Ramos (cell line): ENCODE measurements around the gene LIME1.

Experiments
- in situ Hi-C: fragments of 300-500 bp; cut with MboI; formaldehyde crosslinking; loops from one replicate; pipeline ENCODE4 v1.14.3; 2022; ENCODE audit warnings: low sequenced_read_pairs; ENCODE audit not compliant: unreplicated experiment

Gene LIME1

DNA sequence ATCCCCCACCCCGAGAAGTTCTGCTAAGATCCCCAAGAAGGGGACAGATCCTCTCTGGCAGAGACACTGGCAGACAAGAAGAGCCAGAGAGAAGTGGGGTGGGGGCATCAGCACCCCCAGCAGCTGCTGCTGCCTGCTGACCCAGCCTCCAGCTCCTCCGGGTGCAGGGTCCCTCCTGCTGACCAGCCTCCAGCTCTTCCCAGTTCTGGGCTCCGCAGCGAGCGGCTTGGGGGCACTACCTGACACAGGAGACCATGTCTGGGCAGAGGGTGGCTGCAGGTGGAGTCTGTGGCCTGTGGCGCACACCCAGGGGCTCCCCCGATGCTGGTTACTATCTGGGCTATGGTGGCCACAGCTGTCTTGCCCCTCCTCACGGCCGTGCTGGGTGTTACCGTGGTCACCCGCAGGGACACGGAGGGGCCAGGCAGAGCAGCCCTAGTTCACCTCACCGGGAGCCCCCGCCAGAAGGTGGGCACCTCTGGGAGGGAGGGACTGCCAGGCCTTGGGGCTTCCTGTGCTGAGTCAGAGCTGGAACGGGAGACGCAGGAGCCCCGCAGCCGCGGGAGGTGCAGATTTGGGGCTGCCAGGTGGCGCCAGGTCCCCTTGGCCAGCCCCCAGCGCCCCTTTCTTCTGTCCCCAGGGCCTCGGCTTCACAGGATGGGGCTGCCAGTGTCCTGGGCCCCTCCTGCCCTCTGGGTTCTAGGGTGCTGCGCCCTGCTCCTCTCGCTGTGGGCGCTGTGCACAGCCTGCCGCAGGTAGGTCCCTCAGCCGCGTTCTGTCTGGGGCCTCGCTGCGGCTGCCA lies 630 bp downstream of the LIME1 start:
- in situ Hi-C loops: no loop called here

DNA sequence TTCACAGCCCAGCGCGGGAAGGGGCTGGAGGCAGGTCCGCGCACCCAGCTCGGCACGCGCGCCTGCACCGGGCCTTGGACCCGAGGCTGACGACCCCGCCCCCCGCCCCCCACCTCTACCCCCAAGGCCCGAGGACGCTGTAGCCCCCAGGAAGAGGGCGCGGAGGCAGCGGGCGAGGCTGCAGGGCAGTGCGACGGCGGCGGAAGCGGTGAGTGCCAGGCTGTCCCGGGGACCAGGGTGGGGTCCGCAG lies 1.2 kb downstream of the LIME1 start:
- in situ Hi-C loops: no loop called here

DNA sequence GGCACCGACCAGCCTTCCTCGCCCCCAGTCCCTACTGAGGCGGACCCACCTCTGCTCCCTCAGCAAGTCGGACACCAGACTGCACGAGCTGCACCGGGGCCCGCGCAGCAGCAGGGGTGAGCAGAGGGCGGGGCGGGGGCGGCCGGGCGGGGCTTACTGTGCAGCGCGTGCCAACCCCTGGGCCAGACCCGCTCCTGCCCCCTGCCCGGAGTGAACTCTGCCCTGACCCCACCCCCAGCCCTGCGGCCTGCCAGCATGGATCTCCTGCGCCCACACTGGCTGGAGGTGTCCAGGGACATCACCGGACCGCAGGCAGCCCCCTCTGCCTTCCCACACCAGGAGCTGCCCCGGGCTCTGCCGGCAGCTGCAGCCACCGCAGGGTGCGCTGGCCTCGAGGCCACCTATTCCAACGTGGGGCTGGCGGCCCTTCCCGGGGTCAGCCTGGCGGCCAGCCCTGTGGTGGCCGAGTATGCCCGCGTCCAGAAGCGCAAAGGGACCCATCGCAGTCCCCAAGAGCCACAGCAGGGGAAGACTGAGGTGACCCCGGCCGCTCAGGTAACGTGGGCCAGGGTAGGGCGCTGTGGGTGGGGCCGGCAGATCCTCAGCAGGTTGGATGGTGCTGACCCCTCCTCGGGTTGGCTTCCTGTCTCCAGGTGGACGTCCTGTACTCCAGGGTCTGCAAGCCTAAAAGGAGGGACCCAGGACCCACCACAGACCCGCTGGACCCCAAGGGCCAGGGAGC lies 1.7 kb downstream of the LIME1 start:
- in situ Hi-C loops: no loop called here

DNA sequence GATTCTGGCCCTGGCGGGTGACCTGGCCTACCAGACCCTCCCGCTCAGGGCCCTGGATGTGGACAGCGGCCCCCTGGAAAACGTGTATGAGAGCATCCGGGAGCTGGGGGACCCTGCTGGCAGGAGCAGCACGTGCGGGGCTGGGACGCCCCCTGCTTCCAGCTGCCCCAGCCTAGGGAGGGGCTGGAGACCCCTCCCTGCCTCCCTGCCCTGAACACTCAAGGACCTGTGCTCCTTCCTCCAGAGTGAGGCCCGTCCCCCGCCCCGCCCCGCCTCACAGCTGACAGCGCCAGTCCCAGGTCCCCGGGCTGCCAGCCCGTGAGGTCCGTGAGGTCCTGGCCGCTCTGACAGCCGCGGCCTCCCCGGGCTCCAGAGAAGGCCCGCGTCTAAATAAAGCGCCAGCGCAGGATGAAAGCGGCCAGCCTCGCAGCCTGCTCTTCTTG lies 2.2 kb downstream of the LIME1 start:
- in situ Hi-C loops: no loop called here

DNA sequence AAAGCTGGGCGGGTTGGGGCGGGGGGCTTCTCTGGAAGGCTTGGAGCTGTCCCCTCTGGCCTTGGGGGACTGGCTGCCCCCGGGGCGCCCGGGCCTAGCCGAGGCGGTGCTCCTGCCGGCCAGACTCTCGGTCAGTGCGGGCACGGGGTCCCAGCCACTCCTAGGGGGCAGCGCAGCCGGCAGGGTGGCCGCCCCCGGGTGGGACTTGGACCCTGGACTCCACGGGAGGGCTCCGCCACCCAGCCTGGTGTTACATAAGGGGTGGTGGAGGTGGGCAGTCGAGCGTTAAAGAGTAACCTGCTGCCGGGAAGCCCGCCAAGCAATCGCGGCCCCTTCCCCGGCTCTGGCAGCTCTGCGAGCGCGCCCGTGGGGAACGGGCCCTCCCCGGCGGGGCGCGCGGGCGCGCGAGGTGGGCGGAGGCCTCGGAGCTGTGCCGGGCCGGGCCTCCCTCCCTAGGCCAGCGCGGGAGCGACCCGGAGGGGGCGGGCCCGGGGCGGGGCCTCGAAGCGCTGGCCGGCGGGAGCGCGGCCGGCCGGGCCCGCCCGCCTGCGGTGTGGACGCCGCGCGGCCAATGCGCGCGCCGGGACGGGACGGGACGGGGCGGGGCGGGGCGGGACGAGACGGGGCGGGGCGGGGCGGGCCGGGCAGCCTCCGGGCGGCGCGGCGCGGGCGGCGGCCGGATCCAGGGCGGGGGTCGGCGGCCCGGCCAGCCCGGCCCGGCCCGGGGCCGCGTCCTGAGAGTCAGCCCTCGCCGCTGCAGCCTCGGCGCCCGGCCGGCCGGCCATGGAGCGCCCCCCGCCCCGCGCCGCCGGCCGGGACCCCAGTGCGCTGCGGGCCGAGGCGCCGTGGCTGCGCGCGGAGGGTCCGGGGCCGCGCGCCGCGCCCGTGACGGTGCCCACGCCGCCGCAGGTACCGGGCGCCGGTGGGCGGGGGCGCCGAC lies 2.9 kb downstream of the LIME1 start, which contains the start of gene SLC2A4RG:
Gene SLC2A4RG, plus strand, starts transcription at position 647 of the 940 bp plus-strand sequence. Its CDS starts 137 bp downstream, at position 784.
- in situ Hi-C loops: no loop called here

DNA sequence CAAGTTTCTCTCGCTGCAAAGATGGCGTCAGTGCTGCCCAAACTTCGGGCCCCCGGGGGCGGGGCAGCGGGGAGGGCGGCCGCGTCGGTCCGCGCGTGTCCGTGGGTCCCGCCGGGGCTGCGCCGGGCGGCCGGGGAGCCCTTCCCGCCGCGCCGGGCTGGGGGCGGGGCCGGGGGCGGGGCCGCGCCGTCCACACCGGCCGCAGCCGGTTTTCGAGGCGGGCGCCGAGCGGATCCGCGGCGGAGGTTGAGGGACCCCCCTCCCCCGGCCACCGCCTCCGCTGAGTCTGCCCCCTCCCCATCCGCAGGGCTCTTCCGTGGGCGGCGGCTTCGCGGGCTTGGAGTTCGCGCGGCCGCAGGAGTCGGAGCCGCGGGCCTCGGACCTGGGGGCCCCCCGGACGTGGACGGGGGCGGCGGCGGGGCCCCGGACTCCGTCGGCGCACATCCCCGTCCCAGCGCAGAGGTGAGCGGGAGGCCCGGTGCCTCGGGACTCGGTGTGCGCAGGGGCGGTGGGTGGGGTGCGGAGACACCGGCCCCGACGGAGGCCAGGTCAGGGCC lies 3.7 kb downstream of the LIME1 start:
- in situ Hi-C loops: no loop called here

DNA sequence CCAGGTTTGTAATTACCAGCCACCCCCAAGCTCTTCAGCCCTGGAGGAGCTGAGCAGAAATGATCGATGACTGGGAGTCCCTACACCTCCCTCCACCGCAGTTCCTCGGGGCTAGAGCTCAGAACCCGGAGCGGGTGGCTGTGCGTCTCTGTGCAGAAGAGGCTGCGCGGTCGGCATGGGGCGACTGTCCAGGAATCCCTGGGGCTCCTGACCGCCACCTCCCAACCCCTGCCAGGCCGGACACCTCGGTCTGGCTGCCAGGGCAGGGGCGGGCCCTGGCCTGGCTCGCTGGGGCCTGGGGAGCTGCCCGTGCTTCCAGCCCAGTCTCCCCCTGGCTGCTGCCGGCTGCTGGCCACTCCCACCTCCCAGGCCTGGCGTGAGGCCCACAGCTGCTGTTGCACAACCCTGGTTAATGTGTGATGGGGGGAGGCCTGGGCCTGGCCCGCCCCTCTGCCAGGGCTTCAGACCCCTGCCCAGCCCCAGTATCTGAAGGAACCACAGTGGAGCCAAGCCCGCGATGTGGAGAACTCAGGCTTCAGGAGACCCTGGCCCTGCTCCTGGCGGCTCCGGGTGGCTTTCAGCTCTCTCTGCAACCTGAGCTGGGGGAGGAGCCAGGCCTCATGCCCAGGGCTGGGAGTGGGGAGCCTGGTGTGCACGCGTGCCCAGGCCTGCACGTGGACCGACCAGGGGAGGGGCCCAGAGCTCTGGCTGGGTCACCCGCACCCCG lies 4.3 kb downstream of the LIME1 start:
- in situ Hi-C loops: no loop called here

DNA sequence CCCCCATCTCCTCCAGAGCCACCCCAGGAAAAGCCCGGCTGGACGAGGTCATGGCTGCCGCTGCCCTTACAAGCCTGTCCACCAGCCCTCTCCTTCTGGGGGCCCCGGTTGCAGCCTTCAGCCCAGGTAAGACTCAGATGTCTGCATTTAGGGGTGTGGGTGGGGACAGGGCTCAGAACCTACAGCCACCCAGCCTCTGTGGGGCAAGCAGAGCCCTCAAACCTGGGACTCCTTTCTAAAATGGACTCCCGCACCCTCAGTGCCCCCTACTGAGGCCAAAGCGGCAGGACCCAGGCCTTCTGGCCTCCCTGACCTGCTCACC lies 4.9 kb downstream of the LIME1 start:
- in situ Hi-C loops: no loop called here

DNA sequence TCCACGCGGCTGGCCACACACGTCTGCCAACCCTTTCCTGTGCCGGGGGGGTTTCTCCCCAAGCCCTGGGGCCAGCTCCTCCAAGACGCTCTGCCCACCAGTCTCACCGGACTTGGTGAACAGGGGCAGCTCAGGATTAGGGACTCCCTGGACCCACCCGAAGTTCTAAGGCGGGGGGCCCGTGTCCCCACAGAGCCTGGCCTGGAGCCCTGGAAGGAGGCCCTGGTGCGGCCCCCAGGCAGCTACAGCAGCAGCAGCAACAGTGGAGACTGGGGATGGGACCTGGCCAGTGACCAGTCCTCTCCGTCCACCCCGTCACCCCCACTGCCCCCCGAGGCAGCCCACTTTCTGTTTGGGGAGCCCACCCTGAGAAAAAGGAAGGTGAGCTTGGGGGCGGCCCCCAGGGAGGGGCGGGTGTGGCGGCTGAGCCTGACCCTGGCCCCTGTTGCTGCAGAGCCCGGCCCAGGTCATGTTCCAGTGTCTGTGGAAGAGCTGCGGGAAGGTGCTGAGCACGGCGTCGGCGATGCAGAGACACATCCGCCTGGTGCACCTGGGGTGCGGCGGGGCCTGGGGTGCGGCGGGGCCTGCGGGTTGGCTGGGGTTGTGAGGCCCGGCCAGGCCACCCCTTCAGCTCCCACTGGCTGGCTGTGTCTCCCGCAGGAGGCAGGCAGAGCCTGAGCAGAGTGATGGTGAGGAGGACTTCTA lies 5.4 kb downstream of the LIME1 start:
- in situ Hi-C loops: no loop called here

DNA sequence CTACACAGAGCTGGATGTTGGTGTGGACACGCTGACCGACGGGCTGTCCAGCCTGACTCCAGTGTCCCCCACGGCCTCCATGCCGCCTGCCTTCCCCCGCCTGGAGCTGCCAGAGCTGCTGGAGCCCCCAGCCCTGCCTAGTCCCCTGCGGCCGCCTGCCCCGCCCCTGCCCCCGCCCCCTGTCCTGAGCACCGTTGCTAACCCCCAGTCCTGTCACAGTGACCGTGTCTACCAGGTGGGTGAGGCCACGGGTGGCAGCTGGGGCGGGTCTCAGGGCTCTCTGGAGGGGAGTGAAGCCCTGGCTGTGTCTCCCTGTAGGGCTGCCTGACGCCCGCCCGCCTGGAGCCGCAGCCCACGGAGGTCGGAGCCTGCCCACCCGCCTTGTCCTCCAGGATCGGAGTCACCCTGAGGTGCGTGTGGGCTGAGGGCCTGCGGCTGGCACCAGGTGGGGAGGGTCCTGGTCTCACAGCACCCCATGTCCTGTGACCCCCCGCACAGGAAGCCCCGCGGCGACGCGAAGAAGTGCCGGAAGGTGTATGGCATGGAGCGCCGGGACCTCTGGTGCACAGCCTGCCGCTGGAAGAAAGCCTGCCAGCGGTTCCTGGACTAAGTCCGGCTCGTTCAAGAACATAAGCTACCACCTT lies 6.0 kb downstream of the LIME1 start:
- in situ Hi-C loops: no loop called here

DNA sequence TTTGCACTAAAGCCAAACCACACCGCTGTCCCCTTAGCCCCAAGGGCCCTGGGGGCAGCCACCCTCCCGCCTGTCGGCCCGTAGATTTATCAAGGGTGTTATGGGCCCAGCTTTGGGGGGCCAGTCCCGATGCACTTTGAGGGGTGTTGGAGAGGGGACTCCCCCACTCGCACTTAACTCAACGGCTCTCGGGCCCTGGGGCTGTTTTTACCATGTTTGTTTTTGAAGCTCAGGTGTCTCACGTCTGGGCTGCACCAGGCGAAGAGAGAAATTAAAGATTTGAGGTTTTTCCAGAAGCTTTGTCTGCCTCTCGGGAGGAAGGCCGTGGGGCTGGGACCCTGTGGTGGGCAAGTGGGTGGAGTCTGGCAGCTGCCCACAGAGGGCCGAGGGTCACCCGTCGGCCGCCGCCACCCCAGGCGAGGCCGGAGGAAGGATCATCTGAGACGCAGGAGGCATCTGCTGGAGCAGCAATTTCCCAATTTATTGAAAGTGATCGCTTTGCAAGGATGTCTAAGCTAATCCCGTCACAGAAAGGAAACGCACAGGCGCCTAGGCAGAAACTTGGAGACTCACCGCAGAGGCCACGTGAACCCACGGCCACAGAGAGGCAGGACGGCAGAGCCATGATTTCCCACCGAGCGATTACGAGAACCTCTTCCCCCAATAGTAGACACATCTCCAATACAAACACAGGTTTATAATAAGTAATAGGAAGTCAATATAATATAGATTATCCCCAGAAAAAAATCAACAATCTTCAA lies 6.9 kb downstream of the LIME1 start:
- in situ Hi-C loops: no loop called here

DNA sequence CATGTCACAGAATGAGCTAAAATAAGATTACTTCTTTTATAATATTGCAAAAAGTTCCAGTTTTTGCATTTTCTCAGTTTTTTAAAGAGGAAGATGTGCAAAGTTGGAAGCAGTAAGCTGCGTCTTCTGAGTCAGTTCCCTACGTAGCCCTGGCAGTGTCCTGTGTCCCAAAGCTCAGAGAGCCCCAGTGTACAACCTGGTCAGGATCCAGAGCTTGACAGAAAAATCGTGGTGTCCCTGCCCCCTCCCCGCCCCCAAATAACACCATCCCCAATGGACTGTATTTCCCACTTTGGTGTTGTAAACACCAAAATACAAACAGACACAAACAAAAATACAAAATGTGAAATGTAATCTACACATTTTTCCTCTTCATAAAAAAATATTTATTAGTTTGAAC lies 7.7 kb downstream of the LIME1 start:
- in situ Hi-C loops: no loop called here

DNA sequence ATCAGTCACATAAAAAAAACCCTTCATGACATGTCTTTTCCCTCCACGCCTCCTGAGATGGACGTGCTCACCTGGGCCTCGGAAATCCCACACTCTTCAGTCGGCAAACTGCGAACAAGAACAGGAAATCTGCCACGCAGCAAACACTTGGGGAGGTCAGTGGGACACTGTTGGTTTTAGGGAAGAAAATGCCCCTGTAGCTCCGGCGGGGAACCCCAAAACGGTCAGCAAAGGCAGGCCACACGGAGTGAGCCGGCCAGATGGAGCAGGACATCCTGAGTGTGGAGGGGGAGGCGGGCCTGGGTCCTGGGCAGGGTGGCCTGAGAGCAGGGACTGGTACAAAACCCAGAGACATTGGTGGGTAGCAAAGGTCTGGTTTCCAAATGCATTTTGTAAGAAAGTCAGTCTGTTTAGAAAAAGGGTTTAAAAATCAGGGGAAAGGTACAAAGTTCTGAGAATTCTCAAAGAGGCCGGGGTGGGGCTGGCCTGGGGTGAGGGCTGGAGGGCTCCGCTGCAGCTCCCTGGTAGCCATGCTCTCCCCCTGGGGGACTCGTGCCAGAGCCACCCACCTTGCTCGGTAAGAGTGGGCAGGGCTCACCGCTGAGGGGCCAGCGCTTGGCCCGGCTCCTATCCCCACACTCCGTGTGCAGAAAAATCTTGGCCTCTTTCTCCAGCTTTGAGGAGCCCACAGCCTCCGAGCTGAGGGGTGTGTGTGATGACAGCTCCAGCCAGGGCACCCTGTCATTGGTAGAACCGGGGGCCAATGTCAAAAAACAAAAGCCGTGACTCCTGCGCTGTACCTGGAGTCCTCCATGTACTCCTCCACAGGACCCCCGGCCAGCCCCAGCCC lies 8.3 kb downstream of the LIME1 start:
- in situ Hi-C loops: no loop called here

DNA sequence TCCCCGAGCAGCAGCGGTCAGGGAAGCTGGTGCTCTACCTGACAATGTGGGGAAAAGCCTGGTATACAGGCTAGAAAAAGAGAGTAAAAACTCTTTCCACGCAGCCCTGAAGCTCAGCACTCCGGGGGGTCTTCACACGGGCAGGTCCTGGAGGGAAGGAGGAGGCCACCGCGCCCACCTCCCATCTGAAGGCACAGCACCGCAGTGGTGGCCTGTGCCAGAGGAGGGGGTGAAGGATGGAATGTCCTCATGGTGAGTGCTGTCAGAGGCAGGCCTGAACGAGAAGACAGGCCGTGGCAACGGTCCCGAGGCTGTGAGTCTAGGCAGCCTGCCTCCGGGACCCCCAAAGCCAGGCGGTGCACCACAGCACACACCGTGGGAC lies 9.0 kb downstream of the LIME1 start:
- in situ Hi-C loops: no loop called here

DNA sequence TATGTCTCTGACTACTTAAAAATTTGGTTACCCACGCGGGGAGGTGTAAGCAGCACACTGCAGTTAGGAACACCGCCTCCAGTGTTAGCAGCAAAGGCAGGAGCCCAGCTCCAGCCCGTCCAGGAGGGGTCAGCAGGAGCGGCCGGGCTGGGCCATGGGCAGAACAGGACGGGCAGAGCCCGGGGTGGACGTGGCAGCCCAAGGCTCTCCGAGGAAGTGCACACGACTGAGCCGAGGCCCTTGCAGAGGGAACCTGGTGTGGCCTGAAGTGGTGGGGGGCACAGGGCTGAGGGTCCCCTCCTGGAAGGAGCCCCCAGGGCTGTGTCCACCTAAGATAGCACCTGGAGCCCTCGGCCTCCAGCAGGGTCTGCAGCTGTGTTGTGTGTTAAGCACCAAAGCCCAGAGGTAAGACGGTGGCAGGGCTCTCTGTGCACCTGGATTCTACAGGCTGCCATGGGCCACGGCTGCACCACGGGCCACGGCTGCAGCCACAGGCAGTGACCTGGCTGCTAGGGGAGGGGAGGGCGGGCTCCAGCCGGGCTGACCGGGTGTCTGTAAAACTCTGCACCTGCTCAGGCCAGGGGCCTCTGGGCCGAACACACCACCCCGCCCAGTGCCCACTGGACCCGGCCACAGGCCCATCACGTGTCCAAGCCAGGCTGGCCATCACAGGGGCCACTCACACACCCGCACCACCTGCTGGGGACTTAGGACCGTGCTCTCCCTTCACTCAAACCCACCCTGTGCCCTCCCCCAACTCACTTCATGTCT lies 9.7 kb downstream of the LIME1 start:
- in situ Hi-C loops: no loop called here

DNA sequence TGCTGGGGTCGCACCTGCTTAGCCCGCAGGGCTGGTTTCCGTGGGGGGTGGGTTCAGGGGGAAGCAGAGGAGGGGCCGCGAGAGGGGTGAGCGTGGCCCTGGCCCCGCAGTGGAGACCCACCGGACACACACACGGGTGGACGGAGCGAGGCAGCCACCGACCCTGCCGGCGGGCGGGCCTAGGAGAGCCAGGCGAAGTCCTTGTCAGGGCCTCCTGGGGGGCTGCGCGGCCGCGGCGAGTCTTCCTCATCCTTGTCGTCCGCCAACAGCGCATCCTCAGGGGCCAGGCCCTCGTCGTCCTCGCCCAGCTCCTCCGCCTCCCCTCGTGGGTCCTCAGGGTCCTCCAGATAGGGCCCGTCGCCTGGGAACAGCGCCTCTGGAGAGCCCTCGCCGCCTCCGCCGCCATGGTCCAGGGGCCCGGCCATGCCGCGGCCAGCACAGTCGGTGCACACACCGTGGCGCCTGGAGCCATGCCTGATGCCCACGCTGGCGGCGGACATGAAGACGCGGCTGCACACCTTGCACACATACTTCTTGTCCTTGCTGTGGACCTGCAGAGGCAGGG lies 10.4 kb downstream of the LIME1 start:
- in situ Hi-C loops: no loop called here
